H9 (cell line): ENCODE measurements around the gene SPEF2. TPM values are rescaled to one million over a fixed set of nuclear protein-coding genes. Genes with fewer than 3 reads are reported as not detected.

Source experiments
- DNase-seq: peaks from one replicate; pipeline ENCODE4 v3.0.0-alpha.2; 2017
- H2AFZ ChIP-seq: one replicate; pipeline ENCODE4 v1.6.1; 2013; ENCODE audit warnings: mild to moderate bottlenecking, low read length, control low read depth, moderate library complexity
- H2AK5ac ChIP-seq: 2 replicates; pipeline ENCODE4 v1.6.1; 2013; ENCODE audit warnings: low read length, control low read depth, mixed read lengths; ENCODE audit not compliant: insufficient read length
- H2BK120ac ChIP-seq: one replicate; pipeline ENCODE4 v1.6.1; 2013; ENCODE audit warnings: low read depth, mild to moderate bottlenecking, low read length, control low read depth, inconsistent platforms; ENCODE audit not compliant: poor library complexity, severe bottlenecking
- H2BK12ac ChIP-seq: 2 replicates; pipeline ENCODE4 v1.6.1; 2013; ENCODE audit warnings: low read length, control low read depth, mixed read lengths, low read depth; ENCODE audit not compliant: insufficient read length
- H2BK15ac ChIP-seq: 2 replicates; pipeline ENCODE4 v1.6.1; 2013; ENCODE audit warnings: low read depth, low read length, control low read depth
- H2BK20ac ChIP-seq: one replicate; pipeline ENCODE4 v1.6.1; 2013; ENCODE audit warnings: low read depth, mild to moderate bottlenecking, low read length, control low read depth, inconsistent platforms; ENCODE audit not compliant: poor library complexity, severe bottlenecking
- H2BK5ac ChIP-seq: 2 replicates; pipeline ENCODE4 v1.6.1; 2013; ENCODE audit warnings: low read length, control low read depth, mixed read lengths; ENCODE audit not compliant: insufficient read length
- H3K14ac ChIP-seq: 2 replicates; pipeline ENCODE4 v1.6.1; 2013; ENCODE audit warnings: low read length, control low read depth; ENCODE audit not compliant: insufficient read depth
- H3K18ac ChIP-seq: 2 replicates; pipeline ENCODE4 v1.6.1; 2013; ENCODE audit warnings: low read depth, mild to moderate bottlenecking, mixed read lengths, low read length, control low read depth; ENCODE audit not compliant: insufficient read length
- H3K23ac ChIP-seq: 2 replicates; pipeline ENCODE4 v1.6.1; 2013; ENCODE audit warnings: low read length, control low read depth, mixed read lengths, low read depth; ENCODE audit not compliant: insufficient read length
- H3K23me2 ChIP-seq: 2 replicates; pipeline ENCODE4 v1.6.1; 2013; ENCODE audit warnings: low read depth, mild to moderate bottlenecking, mixed read lengths, low read length, control low read depth; ENCODE audit not compliant: insufficient read length, poor library complexity, severe bottlenecking
- H3K27ac ChIP-seq: 2 replicates; pipeline ENCODE4 v1.5.1; 2013; ENCODE audit warnings: low read length, control low read depth, mixed read lengths, low read depth; ENCODE audit not compliant: insufficient read length
- H3K27me3 ChIP-seq: 2 replicates; pipeline ENCODE4 v1.6.1; 2013; ENCODE audit warnings: low read length, control low read depth, inconsistent platforms; ENCODE audit not compliant: insufficient read depth
- H3K4ac ChIP-seq: 2 replicates; pipeline ENCODE4 v1.6.1; 2013; ENCODE audit warnings: low read depth, mild to moderate bottlenecking, control low read depth, inconsistent platforms, low read length, moderate library complexity
- H3K4me1 ChIP-seq: 2 replicates; pipeline ENCODE4 v1.6.1; 2013; ENCODE audit warnings: low read length, control low read depth, inconsistent platforms; ENCODE audit not compliant: insufficient read depth
- H3K4me2 ChIP-seq: 2 replicates; pipeline ENCODE4 v1.6.1; 2013; ENCODE audit warnings: low read length, control low read depth, mixed read lengths; ENCODE audit not compliant: insufficient read length, insufficient read depth
- H3K56ac ChIP-seq: 2 replicates; pipeline ENCODE4 v1.6.1; 2013; ENCODE audit warnings: low read depth, mild to moderate bottlenecking, mixed read lengths, low read length, control low read depth; ENCODE audit not compliant: insufficient read length
- H3K79me1 ChIP-seq: 2 replicates; pipeline ENCODE4 v1.6.1; 2013; ENCODE audit warnings: low read depth, mild to moderate bottlenecking, moderate library complexity, low read length, control low read depth, inconsistent platforms; ENCODE audit not compliant: insufficient read depth, poor library complexity, severe bottlenecking
- H3K79me2 ChIP-seq: 2 replicates; pipeline ENCODE4 v1.6.1; 2013; ENCODE audit warnings: low read length, control low read depth, inconsistent platforms; ENCODE audit not compliant: insufficient read depth
- H3K9ac ChIP-seq: 2 replicates; pipeline ENCODE4 v1.6.1; 2013; ENCODE audit warnings: low read length, control low read depth, mixed read lengths; ENCODE audit not compliant: insufficient read length; ENCODE audit errors: extremely low read depth
- H3K9me3 ChIP-seq: one replicate; pipeline ENCODE4 v1.6.1; 2013; ENCODE audit warnings: low read depth, low read length, inconsistent platforms; ENCODE audit not compliant: control insufficient read depth
- H3T11ph ChIP-seq: one replicate; pipeline ENCODE4 v1.6.1; 2013; ENCODE audit warnings: mild to moderate bottlenecking, low read length, control low read depth, inconsistent platforms
- H4K20me1 ChIP-seq: one replicate; pipeline ENCODE4 v1.6.1; 2013; ENCODE audit not compliant: control insufficient read depth, insufficient read length, insufficient read depth
- H4K5ac ChIP-seq: 2 replicates; pipeline ENCODE4 v1.6.1; 2013; ENCODE audit warnings: low read depth, mild to moderate bottlenecking, mixed read lengths, low read length, control low read depth; ENCODE audit not compliant: insufficient read length
- H4K8ac ChIP-seq: replicated peaks from 2 replicates; pipeline ENCODE4 v1.6.1; 2013; ENCODE audit warnings: low read length, control low read depth, mixed read lengths, low read depth; ENCODE audit not compliant: insufficient read length
- H4K91ac ChIP-seq: 2 replicates; pipeline ENCODE4 v1.6.1; 2013; ENCODE audit warnings: low read depth, mild to moderate bottlenecking, moderate library complexity, mixed read lengths, low read length, control low read depth; ENCODE audit not compliant: insufficient read length
- H3K27ac Mint-ChIP-seq, 3 experiments: 2 replicates in 2 of 3; 3 replicates in 1 of 3; pipeline ENCODE4 v1.8.0; 2020 to 2021; ENCODE audit warnings: mixed read lengths in 3 of 3, mild to moderate bottlenecking in 1 of 3, moderate library complexity in 1 of 3
- H3K27me3 Mint-ChIP-seq: 2 replicates; pipeline ENCODE4 v1.8.0; 2021; ENCODE audit warnings: low read depth, mild to moderate bottlenecking, moderate library complexity, mixed read lengths
- H3K36me3 Mint-ChIP-seq, 3 experiments: 2 replicates in 2 of 3; 3 replicates in 1 of 3; pipeline ENCODE4 v1.8.0; 2020 to 2021; ENCODE audit warnings: low read depth in 3 of 3, mixed read lengths in 3 of 3; ENCODE audit not compliant: insufficient read depth in 1 of 3
- H3K4me1 Mint-ChIP-seq, 2 experiments: 2 replicates each; pipeline ENCODE4 v1.8.0; 2020; ENCODE audit warnings: mixed read lengths in 2 of 2
- H3K4me3 Mint-ChIP-seq, 2 experiments: 2 replicates in 1 of 2; 3 replicates in 1 of 2; pipeline ENCODE4 v1.8.0; 2020 to 2021; ENCODE audit warnings: mild to moderate bottlenecking in 2 of 2, mixed read lengths in 2 of 2, moderate library complexity in 1 of 2
- H3K9me3 Mint-ChIP-seq, 2 experiments: 2 replicates in 1 of 2; 3 replicates in 1 of 2; pipeline ENCODE4 v1.8.0; 2020; ENCODE audit warnings: mild to moderate bottlenecking in 2 of 2, mixed read lengths in 2 of 2, moderate library complexity in 1 of 2
- CTCF ChIP-seq: fragments of 200-600 bp; sonication (generic); conservative IDR thresholded peaks from 3 replicates; pipeline ENCODE4 v1.8.0; 2021; ENCODE audit warnings: antibody characterized with exemption, mild to moderate bottlenecking
- total RNA-seq: library from RNA; stranded (reverse); gene quantifications from 2 replicates; pipeline ENCODE4 v1.2.1, GENCODE V29; 2021

SPEF2 gene
- total RNA-seq, 1 experiment from 2014 or later: 1.0 TPM

DNA sequence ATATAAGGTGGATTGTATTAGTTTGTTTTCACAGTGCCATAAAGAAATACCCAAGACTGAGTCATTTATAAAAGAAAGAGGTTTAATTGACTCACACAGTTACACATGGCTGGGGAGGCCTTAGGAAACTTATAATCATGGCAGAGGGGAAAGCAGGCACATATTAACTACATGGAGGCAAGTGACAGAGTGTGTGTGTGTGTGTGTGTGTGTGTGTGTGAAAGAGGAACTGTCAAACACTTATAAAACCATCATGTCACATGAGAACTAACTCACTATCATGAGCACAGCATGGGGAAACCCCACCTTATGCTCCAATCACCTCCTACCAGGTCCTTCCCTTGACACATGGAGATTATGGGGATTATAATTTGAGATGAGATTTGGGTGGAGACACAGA, 118.6 kb downstream of the SPEF2 start:
- Histone ChIP-seq H2BK20ac (no peak overlapping the region), H2BK12ac (no peak overlapping the region), H2BK5ac (no peak overlapping the region), H4K20me1 (no peaks in the 10 kb centered on the region), H3K79me1 (no peaks in the 10 kb centered on the region), H2AFZ (no peak overlapping the region), H3K23me2 (no peaks in the 10 kb centered on the region), H4K5ac (no peak overlapping the region), H3K4me2 (no peak overlapping the region), H3K9me3 (no peaks in the 10 kb centered on the region), H3K56ac (no peak overlapping the region), H2BK15ac (no peak overlapping the region), H4K8ac (no peak overlapping the region), H3K23ac (no peak overlapping the region), H3K4me1 (no peaks in the 10 kb centered on the region; the same call in 1 of the 2 replicates), H3K14ac (no peak overlapping the region), H3K27me3 (no peaks in the 10 kb centered on the region), H4K91ac (no peak overlapping the region), H3K79me2 (no peaks in the 10 kb centered on the region), H2AK5ac (no peak overlapping the region), H3K9ac (no peak overlapping the region), H3K4ac (no peak overlapping the region), H3T11ph (no peak overlapping the region), H3K27ac (no peak overlapping the region), H2BK120ac (no peak overlapping the region), H3K18ac (no peak overlapping the region)
- no peak for TF ChIP-seq CTCF
- H3K9me3 Mint-ChIP-seq: no peaks in the 10 kb centered on the region
- H3K27ac Mint-ChIP-seq: no peak overlapping the region
- no peaks in the 10 kb centered on the region for H3K4me1 Mint-ChIP-seq
- H3K27me3 Mint-ChIP-seq: peaks cover 90% of the 10 kb centered on the region
- no peak for DNase-seq
- no peaks in the 10 kb centered on the region for H3K36me3 Mint-ChIP-seq
- H3K4me3 Mint-ChIP-seq: no peak overlapping the region
